IMR-90 (cell line): Measurements from ENCODE around the gene MICAL3. TPM values are rescaled to one million over a fixed set of nuclear protein-coding genes. Genes with fewer than 3 reads are reported as not detected.

Experiments used
- ATAC-seq: fragments of 200-7000 bp; cut with Tn5 transposase; 2 replicates; pipeline ENCODE4 v1.9.1; 2020; ENCODE audit warnings: low read depth, mild to moderate bottlenecking, moderate library complexity
- BruUV-seq: library from RNA; stranded (reverse); fragments of 400-500 nt; replicated peaks from 2 replicates; lab custom pipeline; 2021; lab: Mats Ljungman, UMichigan
- CTCF ChIA-PET: fragments of 300-600 bp; formaldehyde crosslinking; extraction: SDS; loops from one replicate; lab custom pipeline; 2021; ENCODE audit warnings: antibody characterized with exemption; lab: Yijun Ruan, JAX
- POLR2A ChIA-PET: fragments of 300-600 bp; sonication (Branson Sonifier 250); formaldehyde crosslinking; loops from one replicate; lab custom pipeline; 2022; ENCODE audit warnings: antibody characterized with exemption; ENCODE audit not compliant: unreplicated experiment; lab: Charles Lee
- DNase-seq: peaks from one replicate; pipeline ENCODE4 v3.0.0; 2013
- H2AFZ ChIP-seq: replicated peaks from 2 replicates; pipeline ENCODE3; 2013; ENCODE audit warnings: low read length, mild to moderate bottlenecking; ENCODE audit not compliant: poor library complexity
- H2AK5ac ChIP-seq: 2 replicates; pipeline ENCODE4 v1.6.1; 2013; ENCODE audit warnings: low read depth, low read length, inconsistent platforms
- H2AK9ac ChIP-seq: replicated peaks from 2 replicates; pipeline ENCODE3; 2013; ENCODE audit warnings: mild to moderate bottlenecking, low read depth, low read length, moderate library complexity; ENCODE audit not compliant: poor library complexity
- H2BK120ac ChIP-seq: 2 replicates; pipeline ENCODE4 v1.6.1; 2013; ENCODE audit warnings: low read depth, low read length, inconsistent platforms
- H2BK15ac ChIP-seq: 3 replicates; pipeline ENCODE4 v1.6.1; 2013; ENCODE audit warnings: low read depth, low read length, inconsistent platforms
- H2BK20ac ChIP-seq: 2 replicates; pipeline ENCODE4 v1.6.1; 2013; ENCODE audit warnings: low read depth, mild to moderate bottlenecking, inconsistent platforms, low read length, moderate library complexity
- H2BK5ac ChIP-seq: 2 replicates; pipeline ENCODE4 v1.6.1; 2013; ENCODE audit warnings: mild to moderate bottlenecking, low read depth, low read length, inconsistent platforms; ENCODE audit not compliant: poor library complexity, severe bottlenecking
- H3K14ac ChIP-seq: replicated peaks from 2 replicates; pipeline ENCODE4 v1.6.1; 2013; ENCODE audit warnings: low read depth, low read length, inconsistent platforms
- H3K18ac ChIP-seq: 2 replicates; pipeline ENCODE4 v1.6.1; 2013; ENCODE audit warnings: low read depth, low read length, control low read depth
- H3K23ac ChIP-seq: 2 replicates; pipeline ENCODE4 v1.6.1; 2013; ENCODE audit warnings: low read depth, low read length, inconsistent platforms
- H3K27ac ChIP-seq: 2 replicates; pipeline ENCODE4 v1.5.1; 2013; ENCODE audit warnings: mild to moderate bottlenecking, control low read depth, low read length; ENCODE audit not compliant: insufficient read depth
- H3K27me3 ChIP-seq: 2 replicates; pipeline ENCODE4 v1.6.1; 2013; ENCODE audit warnings: low read length; ENCODE audit not compliant: control insufficient read depth, insufficient read depth
- H3K36me3 ChIP-seq: 2 replicates; pipeline ENCODE4 v1.6.1; 2013; ENCODE audit warnings: low read length, mixed read lengths; ENCODE audit not compliant: control insufficient read depth, insufficient read depth
- H3K4ac ChIP-seq: 2 replicates; pipeline ENCODE4 v1.6.1; 2013; ENCODE audit warnings: low read depth, low read length, inconsistent platforms
- H3K4me1 ChIP-seq: 2 replicates; pipeline ENCODE4 v1.6.1; 2013; ENCODE audit warnings: low read length, mixed read lengths; ENCODE audit not compliant: control insufficient read depth, insufficient read depth
- H3K4me2 ChIP-seq: 2 replicates; pipeline ENCODE4 v1.6.1; 2013; ENCODE audit warnings: low read depth, mild to moderate bottlenecking, control low read depth, low read length, moderate library complexity
- H3K4me3 ChIP-seq: 2 replicates; pipeline ENCODE4 v1.5.1; 2013; ENCODE audit warnings: low read depth, mild to moderate bottlenecking, control low read depth, low read length, moderate library complexity; ENCODE audit not compliant: insufficient read depth
- H3K56ac ChIP-seq: 2 replicates; pipeline ENCODE4 v1.6.1; 2013; ENCODE audit warnings: low read length, inconsistent platforms; ENCODE audit not compliant: insufficient read depth; ENCODE audit errors: extremely low read depth
- H3K79me1 ChIP-seq, 2 experiments: 2 replicates each; pipeline ENCODE4 v1.6.1; 2013; ENCODE audit warnings: low read length in 2 of 2, inconsistent platforms in 1 of 2, low read depth in 1 of 2
- H3K9ac ChIP-seq: 2 replicates; pipeline ENCODE4 v1.6.1; 2013; ENCODE audit warnings: low read depth, low read length, control low read depth
- H3K9me1 ChIP-seq: 2 replicates; pipeline ENCODE4 v1.6.1; 2013; ENCODE audit warnings: low read length, inconsistent platforms; ENCODE audit not compliant: insufficient read depth
- H3K9me3 ChIP-seq: 2 replicates; pipeline ENCODE4 v1.6.1; 2013; ENCODE audit warnings: low read length; ENCODE audit not compliant: control insufficient read depth, insufficient read depth
- H4K20me1 ChIP-seq: 2 replicates; pipeline ENCODE4 v1.6.1; 2013; ENCODE audit warnings: low read length, inconsistent platforms; ENCODE audit not compliant: insufficient read depth
- H4K5ac ChIP-seq: 2 replicates; pipeline ENCODE4 v1.6.1; 2013; ENCODE audit warnings: mild to moderate bottlenecking, low read depth, low read length, control low read depth
- H4K8ac ChIP-seq, 2 experiments: 2 replicates each; pipeline ENCODE4 v1.6.1; 2013; ENCODE audit warnings: low read depth in 2 of 2, low read length in 2 of 2, control low read depth in 1 of 2, inconsistent platforms in 1 of 2
- H4K91ac ChIP-seq: 2 replicates; pipeline ENCODE4 v1.6.1; 2013; ENCODE audit warnings: low read depth, low read length, inconsistent platforms; ENCODE audit not compliant: insufficient read depth
- BHLHE40 ChIP-seq: fragments of 150-350 bp; IDR thresholded peaks from 2 replicates; pipeline ENCODE4 v1.6.1; 2016; ENCODE audit warnings: mild to moderate bottlenecking, low read depth, low read length
- MAZ ChIP-seq: IDR thresholded peaks from 2 replicates; pipeline ENCODE4 v1.6.1; 2012; ENCODE audit warnings: low read depth, mild to moderate bottlenecking, low read length, improper control_type of control experiment, moderate library complexity, borderline replicate concordance
- MXI1 ChIP-seq: IDR thresholded peaks from 2 replicates; pipeline ENCODE4 v1.6.1; 2012; ENCODE audit warnings: low read depth, mild to moderate bottlenecking, low read length, moderate library complexity, borderline replicate concordance
- NFE2L2 ChIP-seq: fragments of 150-350 bp; IDR thresholded peaks from 2 replicates; pipeline ENCODE4 v1.6.1; 2016; ENCODE audit warnings: low read depth, mild to moderate bottlenecking, low read length
- RFX5 ChIP-seq: IDR thresholded peaks from 2 replicates; pipeline ENCODE4 v1.8.0; 2012; ENCODE audit warnings: low read depth, mild to moderate bottlenecking, low read length, moderate library complexity
- WGBS, 2 experiments: methylation state at CpG; one replicate each; pipeline versions ENCODE4 v1.1.5 to v1.1.7; 2013; ENCODE audit warnings: missing lambda C conversion rate in 2 of 2; ENCODE audit not compliant: insufficient read length in 1 of 2; ENCODE audit errors: extremely low coverage in 2 of 2; 5-methylcytosine and 5-hydroxymethylcytosine counted together
- dilution Hi-C: fragments of 300-500 bp; cut with HindIII; formaldehyde crosslinking; loops from one replicate; pipeline ENCODE4 v1.14.3; 2018; ENCODE audit warnings: low sequenced_read_pairs; ENCODE audit not compliant: unreplicated experiment
- in situ Hi-C: fragments of 300-500 bp; cut with MboI; formaldehyde crosslinking; loops from 3 replicates; pipeline ENCODE4 v1.14.3; 2019; ENCODE audit warnings: low sequenced_read_pairs, inconsistent platforms, mixed read lengths
- intact Hi-C: fragments of 100-400 bp; cut with micrococcal nuclease; formaldehyde crosslinking; loops from 2 replicates; pipeline ENCODE4 v1.10.0; 2022
- polyA plus RNA-seq, 3 experiments: library from polyadenylated mRNA; depleted of rRNA; stranded (reverse); fragments of >200 nt; gene quantifications; 2 replicates each; pipeline ENCODE4 v1.2.3, GENCODE V29; 2012; ENCODE audit warnings: low replicate concordance in 1 of 3
- total RNA-seq: library from RNA; depleted of rRNA; stranded (reverse); fragments of >200 nt; gene quantifications from 2 replicates; pipeline ENCODE4 v1.2.3, GENCODE V29; 2012
- TF ChIP-seq, protein P1 (sequence below): fragments of 150-350 bp; IDR thresholded peaks from 2 replicates; pipeline ENCODE4 v1.6.1; 2017; ENCODE audit warnings: mild to moderate bottlenecking, antibody characterized with exemption, low read length, low read depth

Gene MICAL3
- total and polyA plus RNA-seq, 2 of the 4 experiments (the other 2 are of a cell fraction): 17.6 to 26.8 TPM

DNA sequence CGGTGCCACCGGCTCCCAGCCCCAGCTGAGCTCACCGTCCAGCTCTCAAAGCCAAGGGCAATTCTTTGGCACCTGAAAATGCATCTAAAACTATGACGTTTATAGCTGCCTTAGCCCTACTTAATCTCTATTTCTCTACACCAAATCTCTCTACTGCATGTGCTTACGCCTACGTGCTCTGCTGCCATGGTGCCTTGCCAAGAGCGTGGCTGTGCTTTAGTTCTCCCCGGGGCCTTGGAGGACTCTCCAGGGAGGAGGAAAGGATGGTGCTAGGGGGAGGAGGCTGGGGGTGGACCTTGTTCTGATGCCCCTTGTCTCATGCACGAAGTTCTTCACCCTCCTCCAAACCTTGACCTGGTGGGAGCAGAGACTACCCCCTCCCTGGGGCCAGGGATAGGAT, 241.0 kb downstream of the MICAL3 start:
- Histone ChIP-seq H3K18ac (no peak overlapping the region), H3K4me2 (no peak overlapping the region), H3K27me3 (no peaks in the 10 kb centered on the region), H3K9ac (no peak overlapping the region), H3K9me1 (peaks cover 7% of the 10 kb centered on the region), H2BK5ac (no peak overlapping the region), H3K14ac (no peak overlapping the region), H3K79me1 (no peaks in the 10 kb centered on the region), H3K36me3 (no peaks in the 10 kb centered on the region), H3K27ac (no peak overlapping the region), H4K8ac (no peak overlapping the region), H3K4me3 (no peak overlapping the region), H4K20me1 (no peaks in the 10 kb centered on the region), H4K91ac (no peak overlapping the region; the same call in 1 of the 2 replicates), H2AK9ac (no peak overlapping the region), H3K4me1 (peaks cover 14% of the 10 kb centered on the region), H3K9me3 (no peaks in the 10 kb centered on the region), H2AK5ac (0 out of 2 replicates have a peak overlapping the region, but pooled peaks have one; percentile 3), H3K4ac (no peak overlapping the region), H3K23ac (no peak overlapping the region), H2BK20ac (no peak overlapping the region), H2BK15ac (no peak overlapping the region; the same call in 2 of the 3 replicates), H3K56ac (no peak overlapping the region), H2AFZ (no peak overlapping the region), H4K5ac (no peak overlapping the region), H2BK120ac (no peak overlapping the region)
- no TSS peak for BruUV-seq
- TF ChIP-seq MAZ (no peak), NFE2L2 (no peak), MXI1 (no peak), BHLHE40 (no peak), RFX5 (no peak)
- TF ChIP-seq, protein P1, sequence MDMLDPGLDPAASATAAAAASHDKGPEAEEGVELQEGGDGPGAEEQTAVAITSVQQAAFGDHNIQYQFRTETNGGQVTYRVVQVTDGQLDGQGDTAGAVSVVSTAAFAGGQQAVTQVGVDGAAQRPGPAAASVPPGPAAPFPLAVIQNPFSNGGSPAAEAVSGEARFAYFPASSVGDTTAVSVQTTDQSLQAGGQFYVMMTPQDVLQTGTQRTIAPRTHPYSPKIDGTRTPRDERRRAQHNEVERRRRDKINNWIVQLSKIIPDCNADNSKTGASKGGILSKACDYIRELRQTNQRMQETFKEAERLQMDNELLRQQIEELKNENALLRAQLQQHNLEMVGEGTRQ: no peak
- intact Hi-C loops (loop anchor here (10.0 kb wide), 1 partner anchor 229 kb away; no protein-coding TSS in a partner anchor), dilution Hi-C loops (no loop called here), in situ Hi-C loops (no loop called here)
- ChIA-PET CTCF (no interaction called here), POLR2A (no interaction called here)
- DNase-seq: no peak
- no peak for ATAC-seq
- WGBS, 2 experiments: 100% methylated on average over 3 of the region's 9 CpGs; no CpG with 5 or more reads in 1 of the 2 experiments
